K562 (cell line): ENCODE measurements around the gene HEATR9. TPM values are rescaled to one million over a fixed set of nuclear protein-coding genes. Genes with fewer than 3 reads are reported as not detected.

Experiments used
- CREB3L1 ChIP-seq: fragments of 450-650 bp; IDR thresholded peaks from 2 replicates; pipeline ENCODE4 v1.6.1; 2014; ENCODE audit warnings: low read depth, mild to moderate bottlenecking, moderate library complexity, borderline replicate concordance
- DIDO1 ChIP-seq: fragments of 450-650 bp; IDR thresholded peaks from 2 replicates; pipeline ENCODE4 v1.6.1; 2016; ENCODE audit warnings: low read depth, missing biosample characterization, missing genetic modification characterization
- HDAC1 ChIP-seq, 2 experiments: fragments of 450-650 bp; IDR thresholded peaks; 2 replicates each; pipeline ENCODE4 v1.6.1; 2016 to 2017; ENCODE audit warnings: inconsistent platforms in 1 of 2, mild to moderate bottlenecking in 1 of 2, moderate library complexity in 1 of 2
- OTX1 ChIP-seq: fragments of 450-650 bp; formaldehyde crosslinking; IDR thresholded peaks from 2 replicates; pipeline ENCODE4 v1.4.0; 2022; ENCODE audit warnings: mild to moderate bottlenecking
- SMARCA5 ChIP-seq: fragments of 450-650 bp; IDR thresholded peaks from 2 replicates; pipeline ENCODE4 v1.6.1; 2016
- TCF7L2 ChIP-seq: fragments of 150-350 bp; IDR thresholded peaks from 2 replicates; pipeline ENCODE4 v1.6.1; 2016; ENCODE audit warnings: low read depth, mild to moderate bottlenecking, low read length, moderate library complexity
- TRIM24 ChIP-seq, 2 experiments: fragments of 450-650 bp; IDR thresholded peaks; 2 replicates each; pipeline ENCODE4 v1.6.1; 2016
- ZNF121 ChIP-seq: sonication (generic); formaldehyde crosslinking; conservative IDR thresholded peaks from 2 replicates; pipeline ENCODE4 v1.8.0; 2022; ENCODE audit warnings: missing genetic modification reagents
- ZNF140 ChIP-seq: fragments of 250-450 bp; sonication (Bioruptor Pico); IDR thresholded peaks from 2 replicates; pipeline ENCODE4 v1.8.0; 2021; ENCODE audit warnings: moderate library complexity, mild to moderate bottlenecking, inconsistent platforms
- ZNF277 ChIP-seq: fragments of 250-450 bp; sonication (Bioruptor Pico); IDR thresholded peaks from 2 replicates; pipeline ENCODE4 v1.8.0; 2022; ENCODE audit warnings: inconsistent platforms, mild to moderate bottlenecking, moderate library complexity, borderline replicate concordance
- ZNF592 ChIP-seq: fragments of 450-650 bp; IDR thresholded peaks from 2 replicates; pipeline ENCODE4 v1.6.1; 2017; ENCODE audit warnings: antibody characterized with exemption, mild to moderate bottlenecking
- ZNF609 ChIP-seq: sonication (generic); formaldehyde crosslinking; IDR thresholded peaks from 2 replicates; pipeline ENCODE4 v1.8.1; 2023; ENCODE audit warnings: missing genetic modification reagents, mild to moderate bottlenecking, borderline replicate concordance
- polyA plus RNA-seq, 8 experiments: library from polyadenylated mRNA; depleted of rRNA in 4 of 8; stranded (reverse) in 5 of 8; unstranded in 3 of 8; fragments of >200 nt; fragmentation: Nextera tagmentation in 2 of 8; fragmentation: Illumina TruSeq in 1 of 8; extraction: Ambion mirVana in 2 of 8; extraction: Trizol in 1 of 8; gene quantifications; 2 replicates each; pipeline versions ENCODE4 v1.2.1 to v1.2.3, GENCODE V29; 2011 to 2014; ENCODE audit warnings: inconsistent platforms in 1 of 8, missing spikeins in 1 of 8
- total RNA-seq, 7 experiments: library from RNA; depleted of rRNA in 6 of 7; stranded (reverse); fragments of >200 nt in 6 of 7; fragmentation: Illumina TruSeq in 2 of 7; extraction: Trizol in 2 of 7; gene quantifications; 2 replicates each; pipeline versions ENCODE4 v1.2.1 to v1.2.3, GENCODE V29; 2011 to 2021; ENCODE audit warnings: low replicate concordance in 1 of 7

HEATR9 gene
- total and polyA plus RNA-seq, 9 of the 15 experiments (the other 6 are each of a cell fraction or from before 2014, with no cell fraction given), result not detected

- TF ChIP-seq CREB3L1 (0 out of 2 replicates have a peak, but pooled peaks have one; percentile 14), DIDO1 (no peak), TRIM24 (IDR thresholded peaks at IDR 0.05) (0 out of 4 replicates have a peak, but pooled peaks of 1 of the 2 experiments have one; percentile 5), TCF7L2 (0 out of 2 replicates have a peak, but pooled peaks have one; percentile 6), ZNF277 (CRISPR knock-in tag) (0 out of 2 replicates have a peak, but pooled peaks have one; percentile 27), HDAC1 (IDR thresholded peaks at IDR 0.05) (no peak), ZNF609 (CRISPR knock-in tag) (no peak), SMARCA5 (0 out of 2 replicates have a peak, but pooled peaks have one; percentile 27), ZNF121 (CRISPR knock-in tag) (no peak), OTX1 (CRISPR knock-in tag) (no peak), ZNF140 (CRISPR knock-in tag) (peak; percentile 24; the same call in 1 of the 2 replicates), ZNF592 (0 out of 2 replicates have a peak, but pooled peaks have one; percentile 55)
Observed at GRCh38 chr17:35808240-35808961, 60.3 kb downstream of the HEATR9 start (continued).
